Ureter (tissue), 1 donor: ENCODE data around the gene SKIL. TPM values are rescaled to one million over a fixed set of nuclear protein-coding genes. Genes with fewer than 3 reads are reported as not detected.

Experiments used
- DNase-seq: peaks from one replicate; pipeline ENCODE4 v3.0.0-alpha.2; 2020; ENCODE audit warnings: low spot score
- total RNA-seq: library from RNA; stranded (reverse); gene quantifications from one replicate; pipeline ENCODE4 v1.2.4, GENCODE V29; 2023
- donor health status: DM: yes; HTN: yes; CAD: no.

Gene SKIL
- total RNA-seq, 1 donor from 2014 or later = 51.9 TPM

GRCh38 chr3:170437696-170438407, 80.3 kb downstream of the SKIL start:
- DNase-seq = no peak

- DNase-seq = no peak
These were observed 81.3 kb downstream of the SKIL start for GRCh38 chr3:170438836-170439235.

DNA sequence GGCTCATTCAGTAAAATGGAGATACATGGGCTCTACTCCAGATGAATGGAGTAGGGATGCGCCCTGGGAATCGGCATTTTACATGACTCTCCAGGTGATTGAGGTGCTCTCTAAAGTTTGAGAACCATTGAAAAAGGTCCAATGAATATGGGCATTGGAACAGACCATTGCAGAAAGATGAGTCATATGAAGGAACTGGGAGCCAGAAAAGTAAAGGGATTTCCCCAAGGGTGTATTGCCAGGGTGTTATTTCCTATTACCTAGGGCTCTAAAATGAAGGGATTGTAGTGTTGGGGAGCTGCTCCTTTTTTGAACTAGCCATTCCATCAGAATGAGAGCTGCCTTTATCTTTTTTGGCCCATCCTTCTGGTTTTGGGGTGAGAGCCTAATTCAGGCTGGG, 82.8 kb downstream of the SKIL start:
- no peak for DNase-seq

GRCh38 chr3:170441412-170441811, 83.9 kb downstream of the SKIL start:
- DNase-seq = no peak

DNA sequence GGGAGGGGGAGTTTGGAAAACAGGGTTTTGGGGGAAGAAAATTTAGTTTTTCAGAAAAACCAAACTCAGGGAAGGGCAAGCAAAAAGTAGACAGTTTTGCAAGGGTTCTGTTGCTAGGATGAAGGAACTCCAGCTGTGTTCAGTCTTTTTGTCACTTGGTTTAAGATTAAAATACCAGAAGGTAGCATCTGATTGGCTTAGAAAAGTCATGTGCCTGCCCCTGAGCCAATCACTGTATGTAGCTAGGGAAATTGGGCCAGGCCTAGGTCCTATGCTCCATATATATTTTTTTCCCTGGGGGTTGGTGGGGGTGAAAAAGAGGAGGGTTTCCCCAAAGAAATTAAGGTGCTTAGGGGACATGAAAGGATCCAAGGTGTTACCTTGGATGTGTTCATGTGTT, 85.4 kb downstream of the SKIL start:
- DNase-seq = no peak

GRCh38 chr3:170443457-170443856, 85.9 kb downstream of the SKIL start:
- DNase-seq = no peak

Other genes starting within 250 kb of the SKIL start
- 118 TPM for gene PHC3, start 176.0 kb upstream of the SKIL start, total RNA-seq
- 65.5 TPM for gene PRKCI, start 135.3 kb upstream of the SKIL start, total RNA-seq
- 10.6 TPM for gene CLDN11, start 61.2 kb downstream of the SKIL start, total RNA-seq
- not detected for gene SLC7A14, start 228.4 kb downstream of the SKIL start, total RNA-seq